HG03025 (cell line): ENCODE data around the gene BAAT.

Source experiments
- ATAC-seq: cut with Tn5 transposase; IDR thresholded peaks from one replicate; pipeline ENCODE4 v1.9.1; 2021; ENCODE audit warnings: mild to moderate bottlenecking, moderate library complexity; ENCODE audit not compliant: unreplicated experiment, low FRiP score

The BAAT gene

DNA sequence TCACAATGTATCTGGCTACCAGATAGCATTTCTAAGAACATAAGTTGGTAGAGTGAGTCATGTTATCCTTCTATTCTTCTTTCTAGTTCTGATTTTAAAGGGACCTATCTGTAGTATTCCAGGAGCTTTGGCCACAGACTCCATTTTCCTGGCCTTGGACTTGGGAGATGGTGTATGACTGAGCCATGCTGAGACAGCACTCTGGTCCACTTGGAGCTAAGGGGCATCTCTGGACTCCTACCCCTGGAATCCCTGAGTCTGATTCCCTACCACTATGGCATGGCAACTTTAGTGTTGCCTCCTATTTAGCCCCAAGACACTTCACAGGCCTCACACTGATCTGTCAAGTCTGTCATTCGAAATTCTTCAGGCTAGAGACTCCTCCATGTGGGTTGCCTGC is 58.8 kb downstream of the BAAT start:
- ATAC-seq, result no peak

GRCh38 chr9:101325053-101325452 is 59.8 kb downstream of the BAAT start:
- no peak for ATAC-seq

DNA sequence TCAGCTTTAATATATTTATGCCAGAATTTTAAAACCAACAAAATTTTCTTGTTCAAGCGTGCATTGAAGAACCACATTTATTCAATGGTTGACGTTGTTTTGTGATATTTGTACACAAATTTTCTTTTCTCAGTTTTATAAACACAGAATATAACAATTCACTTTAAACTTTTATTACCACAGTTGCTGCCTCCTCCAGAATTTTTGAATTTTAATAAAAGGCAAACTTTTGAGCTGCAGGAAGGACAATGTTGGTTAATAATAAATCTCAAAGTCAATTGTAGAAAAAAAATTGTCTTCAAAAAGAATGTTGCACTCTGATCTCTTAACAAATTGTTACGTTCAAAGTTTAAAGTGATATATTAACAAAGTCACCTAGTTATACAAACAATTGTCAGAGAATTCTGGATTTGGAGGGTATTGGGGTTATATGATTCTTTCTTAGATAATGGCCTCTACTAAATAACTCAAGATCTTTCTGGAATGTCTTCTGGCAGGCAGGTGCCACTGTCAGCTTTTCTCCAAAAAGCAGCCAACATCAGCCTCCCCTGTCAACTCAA is 60.5 kb downstream of the BAAT start:
- ATAC-seq, result no peak

DNA sequence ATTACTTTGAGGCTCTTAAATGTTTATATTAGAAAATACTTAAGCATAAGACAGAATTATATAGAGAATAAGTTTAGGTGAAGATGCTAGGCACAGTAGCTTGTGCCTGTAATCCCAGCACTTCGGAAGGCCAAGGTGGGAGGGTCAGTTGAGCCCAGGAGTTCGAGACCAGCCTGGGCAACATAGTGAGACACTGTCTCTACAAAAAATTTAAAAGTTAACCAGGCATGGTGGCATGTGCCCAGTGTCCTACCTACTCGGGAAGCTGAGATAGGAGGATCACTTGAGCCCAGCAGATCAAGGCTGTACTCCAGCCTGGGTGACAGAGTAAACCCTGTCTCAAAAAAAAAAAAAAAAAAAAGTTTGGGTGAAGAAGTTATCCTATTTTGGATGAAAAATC is 61.7 kb downstream of the BAAT start:
- ATAC-seq, result no peak

DNA sequence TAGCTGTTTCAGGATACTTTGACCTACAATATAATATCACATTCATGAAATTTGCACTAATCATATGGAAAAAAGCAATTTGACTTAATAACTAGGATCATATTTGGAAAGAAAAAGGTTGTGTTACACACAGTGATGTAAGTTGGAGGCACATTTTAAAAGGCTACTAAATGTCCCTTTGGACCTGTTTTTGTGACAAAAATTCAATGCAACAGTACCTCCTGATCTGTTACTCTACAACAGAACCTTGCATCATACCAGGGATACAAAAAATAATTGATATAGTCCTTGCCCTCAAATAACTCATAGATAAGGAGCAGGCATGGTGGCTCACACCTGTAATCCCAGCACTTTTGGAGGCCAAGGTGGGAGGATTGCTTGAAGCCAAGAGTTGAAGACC is 67.1 kb downstream of the BAAT start:
- no peak for ATAC-seq

GRCh38 chr9:101315112-101315450 is 69.7 kb downstream of the BAAT start:
- ATAC-seq, result no peak

DNA sequence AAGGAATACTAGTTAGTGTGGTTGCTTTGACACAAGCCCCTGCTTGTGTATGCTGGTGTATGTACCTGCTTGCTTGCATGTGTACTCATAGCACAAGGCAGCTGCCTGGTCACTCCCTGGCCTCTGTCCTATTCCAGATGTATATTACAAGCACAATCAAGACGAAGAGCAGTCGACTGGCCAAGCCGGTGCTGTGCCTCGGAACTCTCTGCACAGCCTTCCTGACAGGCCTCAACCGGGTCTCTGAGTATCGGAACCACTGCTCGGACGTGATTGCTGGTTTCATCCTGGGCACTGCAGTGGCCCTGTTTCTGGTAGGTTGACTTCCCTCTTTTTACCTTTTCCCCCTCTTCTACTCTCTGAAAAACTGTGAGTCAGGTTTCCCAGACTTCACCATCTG is 72.1 kb downstream of the BAAT start:
- no peak for ATAC-seq

DNA sequence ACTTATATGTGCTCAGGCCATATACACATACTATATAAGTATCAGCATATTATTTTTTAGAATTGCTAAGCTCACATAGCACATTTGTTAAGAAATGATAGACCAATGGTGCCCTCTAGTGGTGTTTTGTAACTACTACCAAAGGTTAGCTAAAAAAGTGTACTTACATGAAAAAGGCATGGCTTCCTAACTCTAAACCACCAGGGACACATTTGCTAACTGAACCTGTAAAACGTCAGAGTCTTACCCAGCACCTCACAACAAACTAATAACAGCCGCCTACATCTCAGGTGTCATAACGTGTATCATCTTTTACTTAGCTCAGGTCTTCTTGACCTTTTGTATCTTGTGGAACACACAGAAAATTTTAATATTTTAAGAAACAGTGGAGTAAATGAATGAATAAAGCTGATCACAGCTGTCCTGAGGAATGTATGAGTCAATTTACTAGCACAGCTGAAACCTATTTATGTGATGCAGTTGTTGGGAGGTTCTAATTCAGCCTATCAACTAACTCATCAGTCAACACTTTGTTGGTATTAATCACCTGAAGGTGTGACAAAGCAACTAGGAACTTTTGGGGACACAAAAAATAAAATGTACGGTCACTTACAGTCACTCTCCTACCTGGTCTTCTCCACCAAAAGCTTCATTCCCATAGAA is 72.9 kb downstream of the BAAT start:
- ATAC-seq, result peak; percentile 56

DNA sequence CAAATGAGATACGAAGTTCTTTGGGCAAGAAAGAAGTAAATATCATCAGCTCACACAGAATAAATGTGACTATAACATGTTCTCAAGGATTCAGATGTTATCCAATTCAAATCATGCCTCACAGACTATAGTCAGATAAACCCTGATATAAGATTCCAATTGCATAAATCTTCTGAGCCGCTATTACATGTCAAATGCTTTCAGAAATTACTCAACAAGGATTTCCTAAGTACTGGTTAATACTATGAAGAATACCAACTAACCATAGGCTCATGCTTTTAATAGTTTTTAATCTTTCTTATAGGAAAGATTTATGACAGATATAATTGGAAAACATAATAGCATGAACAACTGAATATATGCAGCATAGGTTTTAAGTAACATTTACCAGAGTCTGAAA is 73.6 kb downstream of the BAAT start:
- no peak for ATAC-seq
